ENCODE results near the gene PPP2CA. TPM values are rescaled to one million over a fixed set of nuclear protein-coding genes. Genes with fewer than 3 reads are reported as not detected.

Gene PPP2CA
- total and polyA plus RNA-seq, 2 of the 8 experiments (the other 6 are each of a cell fraction or from before 2014, with no cell fraction given): 75.0 to 205 TPM

DNA sequence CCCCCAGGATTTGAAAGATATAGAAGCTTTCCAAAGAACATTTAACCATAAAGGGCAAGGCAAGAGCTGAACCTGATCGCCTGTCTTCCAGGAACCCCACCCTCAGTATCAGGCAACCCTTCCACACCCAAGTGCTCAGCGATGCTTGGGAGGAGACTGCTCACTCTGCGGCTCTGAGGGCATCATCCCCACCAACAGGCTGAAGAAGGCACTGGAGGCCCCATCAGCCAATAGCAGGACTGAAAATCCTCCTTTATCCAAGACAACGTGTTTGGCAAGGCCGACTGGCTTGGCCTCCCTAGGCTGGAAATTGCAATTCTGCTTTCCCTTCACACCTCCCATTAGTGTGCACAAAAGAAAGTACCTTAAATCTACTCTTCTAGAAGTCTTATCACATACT, 1.4 kb upstream of the PPP2CA start (continued):
- TF ChIP-seq CBX5 (IDR thresholded peaks at IDR 0.05; ENCODE audit: low read depth, low read length): no peak
- TF ChIP-seq TAF1 (IDR thresholded peaks at IDR 0.05; ENCODE audit: low read depth, low read length): peak; percentile 66
- 0 out of 2 replicates have a peak, but pooled peaks have one; percentile 10 for TF ChIP-seq YY1 (IDR thresholded peaks at IDR 0.05; ENCODE audit: low read depth, low read length)
- TF ChIP-seq RNF2 (IDR thresholded peaks at IDR 0.05; ENCODE audit: borderline replicate concordance, low read depth, low read length, missing control alignments, poor library complexity, severe bottlenecking): no peak
- no peak for TF ChIP-seq SIX5 (IDR thresholded peaks at IDR 0.05; ENCODE audit: low read depth, low read length)
- 0 out of 2 replicates have a peak, but pooled peaks have one; percentile 29 for TF ChIP-seq SP1 (IDR thresholded peaks at IDR 0.05; ENCODE audit: low read depth, low read length)
- no peak for TF ChIP-seq SAP30 (IDR thresholded peaks at IDR 0.05; ENCODE audit: insufficient read depth, insufficient replicate concordance, low read length)
- TF ChIP-seq TEAD4 (IDR thresholded peaks at IDR 0.05; ENCODE audit: low read depth, low read length): no peak
- no peak for TF ChIP-seq CHD1 (IDR thresholded peaks at IDR 0.05; ENCODE audit: low read depth, low read length)
- TF ChIP-seq CHD2 (IDR thresholded peaks at IDR 0.05; ENCODE audit: low read length): no peak
- no peak for TF ChIP-seq BCL11A (IDR thresholded peaks at IDR 0.05; ENCODE audit: low read depth in 2 of 2, low read length in 2 of 2)
- TF ChIP-seq POLR2AphosphoS5 (IDR thresholded peaks at IDR 0.05; ENCODE audit: low read depth, low read length): peak; percentile 66
- no peak for TF ChIP-seq CBX8 (IDR thresholded peaks at IDR 0.05; ENCODE audit: borderline replicate concordance, low read depth, low read length)
- TF ChIP-seq SIRT6 (IDR thresholded peaks at IDR 0.05; ENCODE audit: low read length): no peak
- no peak for TF ChIP-seq HDAC2 (IDR thresholded peaks at IDR 0.05; ENCODE audit: borderline replicate concordance in 1 of 2, low read depth in 2 of 2, low read length in 2 of 2)
- no peak for TF ChIP-seq SUZ12 (IDR thresholded peaks at IDR 0.05; ENCODE audit: low read length)
- TF ChIP-seq JUN (IDR thresholded peaks at IDR 0.05; ENCODE audit: low read depth, low read length): no peak
- TF ChIP-seq MAFK (IDR thresholded peaks at IDR 0.05; ENCODE audit: low read depth, low read length): no peak
- no peak for TF ChIP-seq CEBPB (IDR thresholded peaks at IDR 0.05; ENCODE audit: low read depth, low read length)
- TF ChIP-seq KDM1A (IDR thresholded peaks at IDR 0.05; ENCODE audit: borderline replicate concordance, low read length): no peak
- TF ChIP-seq, protein P1, sequence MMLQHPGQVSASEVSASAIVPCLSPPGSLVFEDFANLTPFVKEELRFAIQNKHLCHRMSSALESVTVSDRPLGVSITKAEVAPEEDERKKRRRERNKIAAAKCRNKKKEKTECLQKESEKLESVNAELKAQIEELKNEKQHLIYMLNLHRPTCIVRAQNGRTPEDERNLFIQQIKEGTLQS (IDR thresholded peaks at IDR 0.05; ENCODE audit: insufficient read depth, low read depth, low read length): no peak
